ENCODE data around the gene KCNJ5.

- TF ChIP-seq, protein P1, sequence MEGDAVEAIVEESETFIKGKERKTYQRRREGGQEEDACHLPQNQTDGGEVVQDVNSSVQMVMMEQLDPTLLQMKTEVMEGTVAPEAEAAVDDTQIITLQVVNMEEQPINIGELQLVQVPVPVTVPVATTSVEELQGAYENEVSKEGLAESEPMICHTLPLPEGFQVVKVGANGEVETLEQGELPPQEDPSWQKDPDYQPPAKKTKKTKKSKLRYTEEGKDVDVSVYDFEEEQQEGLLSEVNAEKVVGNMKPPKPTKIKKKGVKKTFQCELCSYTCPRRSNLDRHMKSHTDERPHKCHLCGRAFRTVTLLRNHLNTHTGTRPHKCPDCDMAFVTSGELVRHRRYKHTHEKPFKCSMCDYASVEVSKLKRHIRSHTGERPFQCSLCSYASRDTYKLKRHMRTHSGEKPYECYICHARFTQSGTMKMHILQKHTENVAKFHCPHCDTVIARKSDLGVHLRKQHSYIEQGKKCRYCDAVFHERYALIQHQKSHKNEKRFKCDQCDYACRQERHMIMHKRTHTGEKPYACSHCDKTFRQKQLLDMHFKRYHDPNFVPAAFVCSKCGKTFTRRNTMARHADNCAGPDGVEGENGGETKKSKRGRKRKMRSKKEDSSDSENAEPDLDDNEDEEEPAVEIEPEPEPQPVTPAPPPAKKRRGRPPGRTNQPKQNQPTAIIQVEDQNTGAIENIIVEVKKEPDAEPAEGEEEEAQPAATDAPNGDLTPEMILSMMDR (IDR thresholded peaks at IDR 0.05) = no peak
- no peak for TF ChIP-seq EZH2 (IDR thresholded peaks at IDR 0.05)
These were observed 1.4 kb upstream of the KCNJ5 start for GRCh38 chr11:128889657-128890213.
